Activated CD8-positive, alpha-beta memory T cell treated with anti-CD3 and anti-CD28 coated beads for 36 hours (primary cell): ENCODE data around the gene MYO6. TPM values are rescaled to one million over a fixed set of nuclear protein-coding genes. Genes with fewer than 3 reads are reported as not detected.

Experiments used
- CTCF ChIA-PET: fragments of 350-600 bp; sonication (Branson Sonifier 250); formaldehyde crosslinking; loops from one replicate; lab custom pipeline; 2021; ENCODE audit warnings: antibody characterized with exemption; lab: Charles Lee
- POLR2A ChIA-PET: fragments of 350-600 bp; sonication (Branson Sonifier 250); formaldehyde crosslinking; loops from one replicate; lab custom pipeline; 2021; ENCODE audit warnings: antibody characterized with exemption; lab: Charles Lee
- total RNA-seq, 2 experiments: library from RNA; stranded (reverse); gene quantifications; one replicate each; pipeline ENCODE4 v1.2.3, GENCODE V29; 2021

MYO6 gene
- total RNA-seq, 2 experiments from 2014 or later: 4.9 to 5.8 TPM

DNA sequence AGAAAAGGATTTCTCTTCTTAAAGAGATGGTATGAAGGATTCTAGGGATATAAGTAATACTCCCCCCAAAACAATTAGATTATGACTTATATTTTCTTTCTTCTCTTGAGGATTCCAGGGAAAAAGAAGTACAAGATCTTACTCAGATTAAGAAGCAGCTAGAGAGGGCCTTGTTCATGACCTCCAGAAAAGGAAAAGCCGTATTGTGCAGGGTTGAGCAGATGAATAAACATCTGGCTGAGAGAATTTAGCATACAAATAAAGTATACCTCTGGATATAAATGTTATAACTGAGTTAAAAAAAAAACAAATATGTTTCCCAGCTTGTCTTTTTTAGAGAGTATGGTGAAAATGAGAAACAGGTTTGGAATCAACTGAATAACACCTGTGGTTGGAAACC, 11.3 kb downstream of the MYO6 start:
- POLR2A ChIA-PET: no interaction called here

DNA sequence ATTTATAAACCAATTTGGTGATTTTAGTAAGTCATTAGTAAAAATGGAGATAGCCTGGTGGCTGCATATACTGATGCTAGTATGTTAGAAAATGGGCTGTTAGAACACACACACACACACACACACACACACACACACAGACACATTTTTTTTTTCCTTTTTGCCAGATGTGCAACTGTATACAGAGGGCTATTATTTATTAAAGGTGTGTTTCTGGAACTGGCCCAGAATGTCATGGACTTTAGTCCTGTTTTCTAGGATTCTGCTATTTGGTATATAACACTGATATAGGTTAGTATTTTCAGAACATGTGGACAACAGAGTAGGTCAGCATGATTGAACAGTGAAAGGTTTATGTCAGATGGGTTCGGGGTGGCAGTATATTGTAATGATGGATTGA, 12.4 kb downstream of the MYO6 start:
- POLR2A ChIA-PET: no interaction called here
- CTCF ChIA-PET: no interaction called here

More for the DNA sequence above, 11.3 kb downstream of the MYO6 start:
- CTCF ChIA-PET: no interaction called here

DNA sequence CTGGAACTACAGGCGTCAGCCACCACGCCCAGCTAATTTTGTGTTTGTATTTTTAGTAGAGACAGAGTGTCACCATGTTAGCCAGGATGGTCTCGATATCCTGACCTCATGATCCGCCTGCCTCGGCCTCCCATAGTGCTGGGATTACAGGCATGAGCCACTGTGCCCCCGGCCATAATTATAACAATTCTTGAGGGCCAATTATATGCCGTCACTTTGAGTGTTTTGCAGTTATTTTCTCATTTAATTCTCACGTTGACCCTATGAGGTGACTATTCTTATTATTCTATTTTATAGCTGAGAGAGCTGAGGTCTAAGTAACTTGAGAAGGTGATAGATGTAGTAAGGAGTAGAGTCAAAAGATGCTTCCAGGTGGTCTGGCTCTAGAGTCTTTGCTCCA, 13.0 kb downstream of the MYO6 start:
- ChIA-PET POLR2A (no interaction called here), CTCF (interaction anchor here (1.0 kb wide), 1 partner anchor 12 kb away, joined by 3 read pairs; no protein-coding TSS in a partner anchor)

DNA sequence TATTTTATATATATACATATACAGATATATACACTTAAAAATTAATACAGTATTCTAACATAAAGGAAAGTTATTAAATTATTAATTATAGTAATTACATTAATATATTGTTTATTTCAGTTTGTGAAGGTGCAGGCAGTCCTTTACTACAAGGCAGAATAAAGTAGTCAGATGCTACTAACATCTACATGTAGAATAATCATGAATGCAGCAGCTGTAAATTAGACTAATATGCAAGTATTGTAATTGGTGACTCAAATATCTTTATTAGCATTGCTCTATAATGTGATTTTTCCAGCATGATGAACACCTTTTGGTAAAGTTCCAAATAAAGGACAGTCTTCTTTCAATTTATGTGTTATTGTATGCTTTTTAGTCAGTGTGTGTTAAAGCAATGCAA, 17.3 kb downstream of the MYO6 start:
- ChIA-PET POLR2A (no interaction called here), CTCF (no interaction called here)

DNA sequence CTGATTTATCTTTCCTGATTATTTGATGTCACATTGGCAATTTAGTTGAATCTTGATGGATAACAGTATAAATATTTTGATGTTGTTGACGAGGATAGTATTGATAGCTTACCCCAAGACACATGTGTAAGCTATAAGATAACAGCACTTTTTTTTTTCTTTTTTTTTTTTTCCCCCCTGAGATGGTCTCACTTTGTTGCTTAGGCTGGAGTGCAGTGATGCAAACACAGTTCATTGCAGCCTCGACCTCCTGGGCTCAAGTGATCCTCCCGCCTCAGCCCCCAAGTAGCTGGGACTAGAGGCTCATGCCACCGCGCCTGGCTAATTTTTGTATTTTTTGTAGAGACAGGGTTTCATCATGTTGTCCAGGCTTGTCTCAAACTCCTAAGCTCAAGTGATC, 21.8 kb downstream of the MYO6 start:
- POLR2A ChIA-PET: interaction anchor here (0.6 kb wide), 2 partner anchors 77 to 108 kb away, joined by 3 to 4 read pairs; no protein-coding TSS in a partner anchor
- CTCF ChIA-PET: no interaction called here

DNA sequence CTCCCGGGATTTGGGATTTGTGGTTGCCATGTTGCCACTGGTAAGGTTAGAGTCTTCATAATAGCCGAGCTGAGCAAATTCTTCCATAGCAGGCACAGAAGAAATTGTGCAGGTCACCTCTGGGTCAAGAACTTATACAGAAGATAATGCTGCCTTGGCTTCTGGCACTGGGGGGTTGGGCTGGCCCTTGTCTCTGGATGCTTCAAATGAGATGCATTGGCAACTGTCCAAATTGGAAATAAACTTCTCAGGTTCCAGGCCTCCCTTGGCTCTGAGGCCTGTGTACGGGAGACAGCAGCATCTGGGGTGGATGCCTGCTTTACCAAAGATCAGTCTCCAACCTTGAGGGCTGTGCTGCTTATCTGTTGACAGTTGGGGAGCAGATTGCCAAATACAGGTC, 26.2 kb downstream of the MYO6 start:
- ChIA-PET CTCF (interaction anchor here (1.2 kb wide), 1 partner anchor 13 kb away, joined by 3 read pairs; no protein-coding TSS in a partner anchor), POLR2A (no interaction called here)

DNA sequence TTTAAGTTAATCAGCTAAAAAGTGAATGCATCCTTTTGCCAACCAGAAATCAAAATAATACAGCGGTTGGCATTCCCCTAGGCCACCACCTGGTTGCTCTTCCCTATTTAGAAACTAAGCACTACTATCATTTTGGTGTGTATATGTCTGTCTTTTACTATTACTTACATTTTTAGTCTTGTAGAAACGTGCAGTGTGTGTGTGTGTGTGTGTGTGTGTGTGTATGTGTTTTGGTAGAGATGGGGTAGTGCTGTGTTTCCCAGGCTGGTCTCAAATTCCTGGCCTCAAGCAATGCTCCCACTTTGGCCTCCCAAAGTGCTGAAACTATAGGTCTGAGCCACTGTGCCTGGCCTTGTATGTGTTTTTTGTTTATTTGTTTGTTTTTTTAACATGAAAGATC, 27.4 kb downstream of the MYO6 start:
- ChIA-PET CTCF (no interaction called here), POLR2A (no interaction called here)

DNA sequence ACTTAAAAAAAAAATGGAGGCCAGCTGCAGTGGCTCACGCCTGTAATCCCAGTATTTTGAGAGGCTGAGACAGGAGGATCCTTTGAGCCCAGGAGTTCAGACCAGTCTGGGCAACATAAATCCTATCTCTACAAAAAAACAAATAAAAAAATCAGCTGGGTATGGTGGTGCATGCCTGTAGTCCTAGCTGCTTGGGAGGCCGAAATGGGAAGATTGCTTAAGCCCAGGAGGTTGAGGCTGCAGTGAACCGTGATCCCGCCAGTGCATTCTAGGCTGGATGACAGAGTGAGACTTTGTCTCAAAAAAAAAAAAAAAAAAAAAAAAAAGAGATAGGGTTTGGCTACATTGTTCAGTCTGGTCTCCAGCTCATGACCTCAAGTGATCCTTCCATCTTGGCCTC, 29.7 kb downstream of the MYO6 start:
- ChIA-PET CTCF (no interaction called here), POLR2A (no interaction called here)

DNA sequence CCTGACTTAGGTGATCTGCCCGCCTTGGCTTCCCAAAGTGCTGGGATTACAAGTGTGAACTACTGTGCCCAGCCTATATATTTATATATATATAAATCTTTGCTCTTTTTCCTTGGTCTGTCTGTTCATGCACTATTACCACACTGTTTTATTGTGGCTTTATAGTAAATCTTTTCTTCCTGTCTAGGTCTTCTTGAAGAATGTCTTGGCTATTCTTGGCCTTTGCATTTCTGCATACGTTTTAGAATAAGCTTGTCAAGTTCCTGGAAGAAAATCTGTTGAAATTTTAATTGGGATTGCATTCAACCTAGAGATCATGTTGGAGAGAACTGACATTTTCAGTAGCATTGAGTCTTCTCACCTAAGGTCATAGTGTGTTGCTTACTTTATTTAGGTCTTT, 37.1 kb downstream of the MYO6 start:
- POLR2A ChIA-PET: no interaction called here
- CTCF ChIA-PET: no interaction called here

DNA sequence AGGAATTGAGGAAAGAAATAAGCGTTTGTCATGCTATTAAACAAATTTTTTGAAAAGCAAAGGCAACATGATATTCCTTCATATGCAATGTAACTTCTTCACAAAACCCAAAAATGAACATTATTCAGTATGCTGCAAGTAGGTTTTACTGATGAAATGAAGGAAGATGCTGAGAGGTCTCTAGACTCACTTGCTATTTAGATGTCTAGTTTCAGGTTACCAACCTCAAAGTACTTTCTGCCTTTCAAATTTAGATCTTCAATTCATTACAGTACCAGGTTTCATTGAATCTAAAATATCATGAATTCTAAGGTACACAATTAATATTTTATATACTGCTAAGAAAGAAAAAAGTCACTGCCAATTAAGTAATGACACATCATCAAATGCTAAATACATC, 39.9 kb downstream of the MYO6 start:
- POLR2A ChIA-PET: no interaction called here
- CTCF ChIA-PET: no interaction called here

DNA sequence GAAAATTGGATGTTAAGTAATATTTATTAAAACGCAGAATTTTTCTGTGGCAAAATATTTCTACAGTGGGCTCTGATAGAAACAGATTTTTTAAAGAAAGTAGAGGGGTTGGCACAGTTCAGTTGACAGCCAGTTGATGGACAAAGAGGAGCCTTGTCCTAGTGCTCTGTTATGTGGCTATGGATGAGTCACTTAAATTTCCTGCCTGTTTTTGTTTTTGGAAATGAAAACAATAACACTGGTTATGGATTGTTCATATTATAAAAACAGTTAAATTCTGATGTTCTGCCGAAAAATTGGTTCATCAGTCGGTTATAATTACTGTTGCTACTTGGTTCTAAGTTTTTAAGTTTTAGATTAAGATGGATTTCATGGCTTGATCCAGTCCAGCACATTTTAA, 42.8 kb downstream of the MYO6 start:
- CTCF ChIA-PET: interaction anchor here (0.6 kb wide), 1 partner anchor 99 kb away, joined by 5 read pairs; no protein-coding TSS in a partner anchor

DNA sequence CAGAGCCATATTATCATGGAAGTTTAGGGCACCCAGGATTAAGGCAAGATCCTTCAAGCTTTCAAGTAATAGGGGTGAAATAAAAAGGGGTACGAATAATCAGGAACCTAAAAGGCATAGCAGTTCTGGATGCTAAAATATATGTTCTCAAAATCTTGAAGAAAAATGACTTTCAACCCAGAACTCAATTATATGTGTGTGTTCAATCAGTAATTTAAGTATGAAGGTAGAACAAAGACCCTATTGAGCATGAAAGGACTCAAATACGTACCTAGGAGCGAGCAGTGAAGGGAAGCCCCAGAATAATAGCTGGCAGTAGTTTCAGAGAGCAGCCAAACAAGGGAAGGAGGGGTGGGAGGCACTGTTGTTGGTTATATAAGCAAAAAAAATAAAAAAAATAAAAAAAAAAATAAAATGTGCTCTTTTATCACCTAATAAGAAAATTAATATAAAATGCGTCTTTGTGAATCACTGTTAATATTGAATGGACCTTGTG, 45.4 kb downstream of the MYO6 start:
- ChIA-PET POLR2A (no interaction called here), CTCF (interaction anchor here (1.2 kb wide), 1 partner anchor 15 kb away, joined by 4 read pairs; no protein-coding TSS in a partner anchor)

More for the DNA sequence above, 42.8 kb downstream of the MYO6 start:
- POLR2A ChIA-PET: no interaction called here

DNA sequence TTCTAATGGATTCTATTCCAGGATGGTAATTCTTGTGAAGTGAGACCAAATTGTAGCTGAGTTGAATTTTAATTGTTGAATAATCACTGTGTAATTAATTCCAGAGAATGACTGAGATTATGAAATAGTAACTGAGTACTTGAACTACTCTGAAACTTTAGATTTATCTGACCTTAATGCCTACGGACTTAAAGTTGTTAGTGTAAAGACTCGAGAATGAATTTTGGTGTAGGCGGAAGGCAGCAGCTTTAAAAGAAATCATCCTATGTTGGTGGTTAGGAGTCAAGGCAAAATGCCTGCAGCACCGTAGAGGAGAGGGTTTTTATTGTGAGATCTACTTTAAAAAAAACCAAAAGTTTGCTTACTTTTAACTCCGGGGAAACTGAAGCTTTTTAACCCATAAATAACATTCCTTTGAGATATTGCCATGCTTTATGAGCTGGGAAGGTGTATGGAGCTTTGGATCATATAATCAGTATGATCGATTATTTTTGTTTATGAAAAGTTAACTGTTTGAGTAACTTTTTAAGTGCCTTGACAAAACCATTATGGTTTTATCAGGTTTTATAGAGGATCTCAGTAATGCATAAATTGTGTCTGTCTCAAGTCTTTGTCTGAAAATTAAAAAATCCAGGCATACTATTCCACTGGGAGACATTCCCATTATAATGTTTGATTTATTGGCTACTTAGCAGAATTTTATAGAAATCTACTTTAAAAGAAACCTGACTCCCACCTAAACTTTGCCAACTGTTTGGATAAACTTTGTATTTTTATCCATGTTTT, 46.1 kb downstream of the MYO6 start:
- ChIA-PET POLR2A (no interaction called here), CTCF (interaction anchor here (1.2 kb wide), 1 partner anchor 14 kb away, joined by 4 read pairs; no protein-coding TSS in a partner anchor)

DNA sequence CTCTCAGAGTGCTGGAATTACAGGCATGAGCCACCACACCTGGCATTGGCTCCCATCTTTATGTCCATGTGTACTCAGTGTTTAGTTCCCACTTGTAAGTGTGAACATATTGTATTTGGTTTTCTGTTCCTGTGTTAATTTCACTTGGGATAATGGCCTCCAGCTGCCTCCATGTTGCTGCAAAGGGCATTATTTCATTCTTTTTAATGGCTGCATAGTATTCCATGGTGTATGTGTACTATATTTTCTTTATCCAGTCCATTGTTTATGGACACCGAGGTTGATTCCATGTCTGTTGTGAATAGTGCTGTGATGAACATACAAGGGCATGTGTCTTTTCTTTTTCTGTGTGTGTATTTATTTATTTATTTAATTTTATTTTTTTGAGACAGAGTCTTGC, 47.7 kb downstream of the MYO6 start:
- ChIA-PET CTCF (no interaction called here), POLR2A (no interaction called here)

DNA sequence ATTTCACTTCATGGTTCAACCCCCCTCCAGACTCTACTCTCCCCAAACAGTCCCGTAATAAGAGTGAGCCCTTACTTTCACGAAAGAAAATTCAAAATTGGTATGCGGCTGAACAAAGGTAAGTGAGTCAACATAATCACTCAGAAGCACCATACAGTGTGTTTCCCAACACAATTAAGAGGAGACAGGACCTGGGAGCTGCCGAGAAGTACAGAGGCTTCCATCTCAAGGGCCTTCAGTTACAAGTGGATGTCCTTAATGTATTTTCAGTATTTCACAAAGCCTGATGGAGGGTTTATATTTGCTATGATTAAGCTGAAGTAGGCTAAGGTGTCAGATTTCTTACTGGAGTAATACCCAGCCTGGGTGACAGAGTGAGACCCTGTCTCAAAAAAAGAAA, 51.1 kb downstream of the MYO6 start:
- POLR2A ChIA-PET: no interaction called here
- CTCF ChIA-PET: no interaction called here

DNA sequence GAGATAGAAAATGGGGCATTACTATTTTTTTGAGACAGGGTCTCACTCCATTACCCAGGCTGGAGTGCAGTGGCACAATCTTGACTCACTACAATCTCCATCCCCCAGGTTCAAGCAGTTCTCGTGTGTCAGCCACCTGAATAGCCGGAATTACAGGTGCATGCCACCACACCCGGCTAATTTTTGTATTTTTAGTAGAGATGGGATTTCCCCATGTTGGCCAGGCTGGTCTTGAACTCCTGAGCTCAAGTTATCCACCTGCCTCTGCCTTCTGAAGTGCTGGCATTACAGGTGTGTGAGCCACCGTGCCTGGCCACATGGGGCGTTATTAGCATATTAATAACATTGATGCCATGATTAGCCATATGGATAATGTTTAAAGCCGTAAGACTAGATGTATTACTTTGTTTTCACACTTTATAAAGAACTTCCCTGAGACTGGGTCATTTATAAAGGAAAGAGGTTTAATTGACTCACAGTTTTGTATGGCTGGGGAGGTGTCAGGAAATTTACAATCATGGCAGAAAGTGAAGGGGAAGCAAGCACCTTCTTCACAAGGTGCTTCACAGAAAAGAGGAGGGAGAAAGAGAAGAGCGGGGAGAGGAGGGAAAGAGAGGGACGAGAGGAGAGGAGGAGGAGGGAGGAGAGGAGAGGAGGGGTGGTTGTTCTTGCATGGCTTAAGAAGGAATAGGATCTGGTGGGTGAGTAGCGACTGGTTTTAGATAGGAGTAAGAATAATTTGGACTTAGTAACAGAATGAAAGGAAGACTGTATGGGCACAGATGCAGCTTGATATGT, 51.9 kb downstream of the MYO6 start:
- ChIA-PET CTCF (interaction anchor here (0.6 kb wide), 1 partner anchor 267 kb away, joined by 3 read pairs; no protein-coding TSS in a partner anchor), POLR2A (no interaction called here)

DNA sequence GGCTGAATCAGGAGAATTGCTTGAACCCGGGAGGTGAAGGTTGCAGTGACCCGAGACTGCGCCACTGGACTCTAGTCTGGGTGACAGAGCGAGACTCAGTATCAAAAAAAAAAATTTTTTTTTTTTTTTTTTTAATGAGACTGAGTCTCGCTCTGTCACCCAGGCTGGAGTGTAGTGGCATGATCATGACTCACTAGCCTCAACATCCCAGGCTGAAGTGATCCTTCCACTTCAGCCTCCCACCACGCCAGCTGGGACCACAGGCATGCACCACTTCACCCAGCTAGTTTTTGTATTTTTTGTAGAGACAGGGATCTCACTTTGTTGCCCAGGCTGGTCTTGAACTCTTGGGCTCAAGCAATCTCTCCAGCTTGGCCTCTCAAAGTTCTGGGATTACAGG, 53.3 kb downstream of the MYO6 start:
- CTCF ChIA-PET: no interaction called here

DNA sequence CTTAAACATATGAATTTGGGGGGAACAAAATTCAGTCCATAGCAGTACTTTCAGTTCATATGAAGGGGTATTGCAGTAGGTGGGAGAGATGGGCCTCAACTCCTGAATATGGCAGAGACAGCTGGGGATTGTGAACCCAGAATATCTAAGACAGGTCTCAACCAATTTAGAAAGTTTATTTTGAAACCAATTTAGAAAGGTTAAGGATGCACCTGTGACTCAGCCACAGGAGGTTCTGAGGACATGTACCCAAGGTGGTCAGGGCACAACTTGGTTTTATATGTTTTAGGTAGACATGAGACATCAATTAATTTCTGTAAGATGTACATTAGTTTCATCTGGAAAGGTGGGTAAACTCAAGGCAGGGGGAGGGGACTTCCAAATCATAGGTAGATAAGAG, 59.5 kb downstream of the MYO6 start:
- ChIA-PET CTCF (interaction anchor here (1.0 kb wide), 1 partner anchor 14 kb away, joined by 4 read pairs; no protein-coding TSS in a partner anchor), POLR2A (no interaction called here)

More for the DNA sequence above, 53.3 kb downstream of the MYO6 start:
- POLR2A ChIA-PET: no interaction called here

DNA sequence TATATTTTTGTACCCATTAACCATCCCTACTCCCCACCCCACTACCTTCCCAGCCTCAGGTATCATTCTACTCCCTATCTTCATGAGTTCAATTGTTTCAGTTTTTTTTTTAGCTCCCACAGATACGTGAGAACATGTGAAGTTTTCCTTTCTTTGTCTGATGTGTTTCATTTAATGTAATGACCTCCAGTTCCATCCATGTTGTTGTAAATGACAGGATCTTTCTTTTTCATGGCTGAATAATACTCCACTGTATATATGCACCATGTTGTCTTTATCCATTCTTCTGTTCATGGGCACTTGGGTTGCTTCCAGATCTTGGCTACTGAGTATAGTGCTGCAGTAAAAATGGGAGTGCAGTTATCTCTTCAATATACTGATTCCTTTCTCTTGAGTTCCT, 63.5 kb downstream of the MYO6 start:
- ChIA-PET CTCF (no interaction called here), POLR2A (no interaction called here)
